Upper lobe of left lung (tissue), 6 donors: ENCODE measurements around the gene VWA3A. TPM values are rescaled to one million over a fixed set of nuclear protein-coding genes. Genes with fewer than 3 reads are reported as not detected.
"Not testable (repeated sequence)": the region's sequence is repeated elsewhere in the genome, so short reads cannot be mapped to it uniquely, and the experiment has no call there.

ENCODE experiments used
- ATAC-seq, 2 donors: fragments of 200-7000 bp; cut with Tn5 transposase; one replicate each; pipeline ENCODE4 v1.9.1; 2022; ENCODE audit warnings: mild to moderate bottlenecking in 2 of 2, moderate library complexity in 2 of 2; ENCODE audit not compliant: low FRiP score in 2 of 2
- DNase-seq, 2 donors: peaks; one replicate each; pipeline ENCODE4 v3.0.0-alpha.2; 2019 to 2020
- H3K27ac ChIP-seq, 4 donors: fragments of 200-600 bp; sonication (generic); one replicate each; pipeline ENCODE4 v1.5.1; 2016 to 2019
- H3K27me3 ChIP-seq, 4 donors: fragments of 200-600 bp; sonication (generic); one replicate each; pipeline ENCODE4 v1.5.1; 2017 to 2019
- H3K36me3 ChIP-seq, 4 donors: fragments of 200-600 bp; sonication (generic); one replicate each; pipeline ENCODE4 v1.5.1; 2016 to 2019
- H3K4me1 ChIP-seq, 4 donors: fragments of 200-600 bp; sonication (generic); one replicate each; pipeline ENCODE4 v1.5.1; 2018 to 2019
- H3K4me3 ChIP-seq, 4 donors: fragments of 200-600 bp; sonication (generic); one replicate each; pipeline ENCODE4 v1.5.1; 2017 to 2019; ENCODE audit warnings: mild to moderate bottlenecking in 2 of 4, moderate library complexity in 1 of 4
- H3K9me3 ChIP-seq, 4 donors: fragments of 200-600 bp; sonication (generic); one replicate each; pipeline ENCODE4 v1.5.1; 2018 to 2019
- CTCF ChIP-seq, 6 experiments: fragments of 450-650 bp in 4 of 6; fragments of 200-600 bp in 2 of 6; sonication (generic) in 2 of 6; IDR thresholded peaks; one replicate each; pipeline ENCODE4 v1.5.1; 2016 to 2019; ENCODE audit warnings: antibody characterized with exemption in 6 of 6
- EP300 ChIP-seq, 4 donors: sonication (generic); formaldehyde crosslinking; IDR thresholded peaks; one replicate each; pipeline ENCODE4 v1.5.1; 2017; ENCODE audit warnings: antibody characterized with exemption in 4 of 4, control low read depth in 2 of 4
- POLR2A ChIP-seq, 4 donors: fragments of 450-650 bp; IDR thresholded peaks; one replicate each; pipeline ENCODE4 v1.5.1; 2016 to 2017; ENCODE audit warnings: antibody characterized with exemption in 4 of 4, mild to moderate bottlenecking in 2 of 4
- POLR2AphosphoS5 ChIP-seq, 2 donors: sonication (generic); formaldehyde crosslinking; IDR thresholded peaks; one replicate each; pipeline ENCODE4 v1.5.1; 2017; ENCODE audit warnings: antibody characterized with exemption in 2 of 2
- WGBS, 2 donors: methylation state at CpG; one replicate each; pipeline ENCODE4 v1.1.5; 2017 to 2018; 5-methylcytosine and 5-hydroxymethylcytosine counted together
- total RNA-seq, 6 donors: library from RNA; depleted of rRNA in 4 of 6; stranded (reverse); fragments of >200 nt in 4 of 6; gene quantifications; one replicate each; pipeline versions ENCODE4 v1.1.0 to v1.2.1, GENCODE V29; 2016 to 2021
- donor health status: DM: no; HTN: no; CAD: no; lungs with moderate emphysema.
- donor health status: DM: no; HTN: yes; CAD: no; lungs with severe emphysema.

Gene VWA3A
- total RNA-seq, 6 donors from 2014 or later = 0.43 to 47.8 (median 14.9) TPM

- DNase-seq (no peak), ATAC-seq (no peak)
- Histone ChIP-seq H3K27me3 (no peaks in the 10 kb centered on the region), H3K4me1 (no peaks in the 10 kb centered on the region), H3K36me3 (no peaks in the 10 kb centered on the region), H3K4me3 (no peak overlapping the region), H3K9me3 (no peaks in the 10 kb centered on the region), H3K27ac (no peak overlapping the region)
- TF ChIP-seq CTCF (IDR thresholded peaks at IDR 0.05) = no peak
- TF ChIP-seq POLR2AphosphoS5 (IDR thresholded peaks at IDR 0.05) = no peak
- no peak for TF ChIP-seq POLR2A (IDR thresholded peaks at IDR 0.05)
- no peak for TF ChIP-seq EP300 (IDR thresholded peaks at IDR 0.05)
- 83 to 94% methylated on average over 2 to 9 of the region's 11 CpGs for WGBS, 2 donors
These were observed 60.0 kb downstream of the VWA3A start for GRCh38 chr16:22152316-22152715.

- H3K27me3 ChIP-seq, DNase-seq, H3K27ac ChIP-seq, ATAC-seq, H3K4me1 ChIP-seq, H3K9me3 ChIP-seq, H3K4me3 ChIP-seq, H3K36me3 ChIP-seq: not testable (repeated sequence)
- 69 to 73% methylated on average over 7 of the region's 7 CpGs for WGBS, 2 donors
These were observed 60.7 kb downstream of the VWA3A start for GRCh38 chr16:22153078-22153477.

DNA sequence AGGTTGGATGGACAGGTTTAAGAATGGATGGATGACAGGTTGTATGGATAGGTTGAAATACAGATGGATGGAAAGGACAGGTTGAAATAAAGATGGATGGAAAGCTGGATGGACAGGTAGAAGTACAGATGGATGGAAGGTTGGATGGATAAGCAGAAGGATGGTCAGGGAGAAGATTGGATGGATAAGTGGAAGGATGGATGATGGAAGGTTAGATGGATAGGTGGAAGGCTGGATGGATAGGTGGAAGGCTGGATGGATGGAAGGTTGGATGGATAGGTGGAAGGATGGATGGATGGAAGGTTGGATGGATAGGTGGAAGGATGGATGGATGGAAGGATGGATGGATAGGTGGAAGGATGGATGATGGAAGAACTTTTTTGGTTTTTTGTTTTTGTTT lies 69.1 kb downstream of the VWA3A start:
- Histone ChIP-seq H3K4me1 (peaks cover 0 to 8% (median 6%) of the 10 kb centered on the region in 4 donors), H3K27ac (no peak overlapping the region), H3K36me3 (no peaks in the 10 kb centered on the region), H3K27me3 (peaks cover 0 to 9% (median 2%) of the 10 kb centered on the region in 4 donors), H3K4me3 (no peak overlapping the region), H3K9me3 (no peaks in the 10 kb centered on the region)
- no peak for ATAC-seq
- TF ChIP-seq POLR2A (IDR thresholded peaks at IDR 0.05) (no peak), CTCF (IDR thresholded peaks at IDR 0.05) (no peak), POLR2AphosphoS5 (IDR thresholded peaks at IDR 0.05) (no peak), EP300 (IDR thresholded peaks at IDR 0.05) (no peak)
- no peak for DNase-seq

DNA sequence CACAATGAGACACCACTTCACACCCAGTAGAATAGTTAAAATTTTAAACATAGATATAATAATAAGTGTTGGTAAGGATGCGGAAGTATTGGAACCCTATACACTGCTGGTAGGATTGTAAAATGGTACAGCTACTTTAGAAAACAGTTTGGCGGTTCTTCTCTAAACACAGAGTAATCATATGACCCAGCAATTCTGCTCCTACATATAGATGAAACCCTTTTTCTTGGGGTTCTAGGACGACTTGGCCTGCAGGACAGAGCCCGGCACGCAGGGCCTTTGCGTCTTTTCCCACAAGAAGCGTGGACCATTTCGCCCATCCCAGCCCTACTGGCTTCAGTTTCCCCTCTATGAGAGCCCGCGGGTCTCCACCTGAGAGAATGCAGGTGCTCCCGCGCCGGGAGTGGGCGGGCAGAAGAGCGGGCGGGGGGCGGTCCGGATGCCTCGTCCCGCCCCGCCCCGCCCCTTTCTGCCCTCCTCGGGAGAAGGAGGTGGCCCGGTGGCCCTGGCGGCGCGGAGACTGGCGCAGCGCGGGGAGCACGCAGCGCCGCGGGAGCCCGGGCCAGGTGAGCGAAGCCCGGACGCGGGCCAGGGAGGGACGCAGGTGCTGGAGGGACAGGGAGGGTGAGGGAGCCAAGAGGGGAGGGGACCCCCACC lies 69.8 kb downstream of the VWA3A start, which contains the start of gene SDR42E2:
TSS of gene SDR42E2 (plus strand) at position 508 of the 657 bp plus-strand sequence. CDS start 3,077 bp downstream, outside the sequence.
- Histone ChIP-seq H3K4me1 (peaks cover 0 to 8% (median 6%) of the 10 kb centered on the region in 4 donors), H3K27me3 (peaks cover 0 to 9% (median 2%) of the 10 kb centered on the region in 4 donors), H3K9me3 (no peaks in the 10 kb centered on the region), H3K4me3 (peak within 1 kb of the TSS in 3 of 4 donors; percentile 0 to 26 (median 12)), H3K27ac (no peak within 1 kb of the TSS), H3K36me3 (no peaks in the 10 kb centered on the region)
- WGBS, 2 donors = 8 to 73% methylated on average over 2 to 32 of the region's 40 CpGs
- TF ChIP-seq EP300 (IDR thresholded peaks at IDR 0.05) (no peak), POLR2A (IDR thresholded peaks at IDR 0.05) (no peak), CTCF (IDR thresholded peaks at IDR 0.05) (no peak), POLR2AphosphoS5 (IDR thresholded peaks at IDR 0.05) (no peak)
- DNase-seq = peak; percentile 25 to 85
- ATAC-seq = peak in 1 of 2 donors; percentile 20

DNA sequence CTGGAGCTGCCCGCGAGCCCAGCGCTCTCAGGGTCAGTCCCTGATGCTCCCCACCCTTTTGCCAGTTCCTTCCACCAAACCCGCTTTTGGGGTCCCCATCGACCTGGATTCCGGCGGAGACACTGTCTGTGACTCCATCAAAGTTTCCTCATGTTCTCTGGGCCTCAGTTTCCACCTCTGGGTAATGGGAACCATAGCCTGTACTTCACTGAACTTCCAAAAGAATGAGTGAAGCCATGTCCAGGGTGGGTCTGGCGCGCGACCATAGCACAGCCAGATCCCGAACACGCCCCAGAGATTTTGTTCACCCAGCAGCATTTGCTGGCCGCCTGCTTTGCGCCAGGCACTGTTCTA lies 70.3 kb downstream of the VWA3A start:
- H3K27me3 ChIP-seq = peaks cover 0 to 9% (median 2%) of the 10 kb centered on the region in 4 donors
- no peak overlapping the region for H3K27ac ChIP-seq
- DNase-seq = no peak
- peak overlapping the region in 3 of 4 donors; percentile 0 to 26 (median 12) for H3K4me3 ChIP-seq
- H3K4me1 ChIP-seq = peaks cover 0 to 8% (median 6%) of the 10 kb centered on the region in 4 donors
- TF ChIP-seq POLR2A (IDR thresholded peaks at IDR 0.05) (no peak), CTCF (IDR thresholded peaks at IDR 0.05) (no peak), POLR2AphosphoS5 (IDR thresholded peaks at IDR 0.05) (no peak), EP300 (IDR thresholded peaks at IDR 0.05) (no peak)
- WGBS, 2 donors = 31 to 37% methylated on average over 12 to 14 of the region's 14 CpGs
- no peaks in the 10 kb centered on the region for H3K9me3 ChIP-seq
- H3K36me3 ChIP-seq = no peaks in the 10 kb centered on the region
- no peak for ATAC-seq
